GM19035 (cell line): ENCODE results near the gene SPSB3.

Experiments used
- ATAC-seq: cut with Tn5 transposase; IDR thresholded peaks from one replicate; pipeline ENCODE4 v1.9.1; 2021; ENCODE audit not compliant: unreplicated experiment

SPSB3 gene

GRCh38 chr16:1790261-1790610 lies 7.9 kb upstream of the SPSB3 start:
- ATAC-seq = no peak

GRCh38 chr16:1789643-1790045 lies 7.3 kb upstream of the SPSB3 start:
- no peak for ATAC-seq

- no peak for ATAC-seq
Measured at GRCh38 chr16:1788708-1789100, 6.3 kb upstream of the SPSB3 start.

GRCh38 chr16:1788095-1788707 lies 5.8 kb upstream of the SPSB3 start:
- no peak for ATAC-seq

- no peak for ATAC-seq
Measured at GRCh38 chr16:1787322-1788094, 5.1 kb upstream of the SPSB3 start.

- ATAC-seq = no peak
Measured at GRCh38 chr16:1787056-1787321, 4.6 kb upstream of the SPSB3 start.

GRCh38 chr16:1786242-1787055 lies 4.1 kb upstream of the SPSB3 start:
- ATAC-seq = no peak

- no peak for ATAC-seq
Measured at GRCh38 chr16:1785846-1786170, 3.4 kb upstream of the SPSB3 start.

- no peak for ATAC-seq
Measured at GRCh38 chr16:1784977-1785845, 2.8 kb upstream of the SPSB3 start.

GRCh38 chr16:1781758-1782407 lies 488 bp downstream of the SPSB3 start:
- ATAC-seq = peak; percentile 1

GRCh38 chr16:1781254-1781653 lies 1.1 kb downstream of the SPSB3 start:
- ATAC-seq = no peak

- no peak for ATAC-seq
Measured at GRCh38 chr16:1780677-1781072, 1.7 kb downstream of the SPSB3 start.

GRCh38 chr16:1779741-1780676 lies 2.4 kb downstream of the SPSB3 start:
- ATAC-seq = no peak

GRCh38 chr16:1779234-1779701 lies 3.1 kb downstream of the SPSB3 start:
- no peak for ATAC-seq

- no peak for ATAC-seq
Measured at GRCh38 chr16:1778200-1779179, 3.9 kb downstream of the SPSB3 start.

GRCh38 chr16:1777375-1778199 lies 4.8 kb downstream of the SPSB3 start:
- no peak for ATAC-seq

- no peak for ATAC-seq
Measured at GRCh38 chr16:1776991-1777374, 5.4 kb downstream of the SPSB3 start.

- no peak for ATAC-seq
Measured at GRCh38 chr16:1776672-1776955, 5.8 kb downstream of the SPSB3 start.
